Hepatocyte (in vitro differentiated cells): ENCODE results near the gene GRID1. TPM values are rescaled to one million over a fixed set of nuclear protein-coding genes. Genes with fewer than 3 reads are reported as not detected.

ENCODE experiments used
- DNase-seq: peaks from one replicate; pipeline ENCODE4 v3.0.0-alpha.2; 2016; ENCODE audit warnings: low spot score
- H2AFZ ChIP-seq: fragments of 200-600 bp; sonication (generic); 2 replicates; pipeline ENCODE4 v1.6.0; 2016; ENCODE audit warnings: antibody characterized with exemption, mild to moderate bottlenecking
- H3K27ac ChIP-seq: fragments of 200-600 bp; sonication (generic); 2 replicates; pipeline ENCODE4 v1.5.1; 2016; ENCODE audit warnings: mild to moderate bottlenecking
- H3K27me3 ChIP-seq: fragments of 200-600 bp; sonication (generic); 2 replicates; pipeline ENCODE4 v1.6.1; 2016
- H3K36me3 ChIP-seq: fragments of 200-600 bp; sonication (generic); replicated peaks from 2 replicates; pipeline ENCODE4 v1.5.1; 2016; ENCODE audit warnings: low read depth; ENCODE audit not compliant: insufficient read depth
- H3K4me1 ChIP-seq: fragments of 200-600 bp; sonication (generic); 2 replicates; pipeline ENCODE4 v1.5.1; 2016; ENCODE audit warnings: mild to moderate bottlenecking, moderate library complexity; ENCODE audit not compliant: insufficient read depth
- H3K4me2 ChIP-seq: fragments of 200-600 bp; sonication (generic); 2 replicates; pipeline ENCODE4 v1.6.0; 2016
- H3K4me3 ChIP-seq: fragments of 200-600 bp; sonication (generic); 2 replicates; pipeline ENCODE4 v1.5.1; 2016; ENCODE audit warnings: mild to moderate bottlenecking
- H3K79me2 ChIP-seq: fragments of 200-600 bp; sonication (generic); 2 replicates; pipeline ENCODE4 v1.6.0; 2017; ENCODE audit warnings: mild to moderate bottlenecking
- H3K9me2 ChIP-seq: fragments of 200-600 bp; sonication (generic); replicated peaks from 2 replicates; pipeline ENCODE4 v1.6.0; 2017; ENCODE audit warnings: mild to moderate bottlenecking; ENCODE audit not compliant: insufficient read depth
- H3K9me3 ChIP-seq: fragments of 200-600 bp; sonication (generic); 2 replicates; pipeline ENCODE4 v1.5.1; 2016; ENCODE audit warnings: low read depth, mild to moderate bottlenecking
- H4K20me1 ChIP-seq: fragments of 200-600 bp; sonication (generic); 2 replicates; pipeline ENCODE4 v1.6.0; 2016; ENCODE audit warnings: mild to moderate bottlenecking; ENCODE audit not compliant: insufficient read depth, poor library complexity, severe bottlenecking
- EZH2 ChIP-seq: fragments of 200-600 bp; sonication (generic); IDR thresholded peaks from 2 replicates; pipeline ENCODE4 v1.6.1; 2016; ENCODE audit warnings: antibody characterized with exemption, mild to moderate bottlenecking, borderline replicate concordance
- EZH2phosphoT487 ChIP-seq: fragments of 200-600 bp; sonication (generic); IDR thresholded peaks from one replicate; pipeline ENCODE4 v1.6.1; 2018; ENCODE audit warnings: antibody characterized with exemption, mild to moderate bottlenecking, low read depth, moderate library complexity; ENCODE audit not compliant: unreplicated experiment, severe bottlenecking
- WGBS: methylation state at CpG from one replicate; pipeline ENCODE4 v1.1.6; 2016; ENCODE audit warnings: low lambda C conversion rate; ENCODE audit errors: missing lambda C conversion rate; 5-methylcytosine and 5-hydroxymethylcytosine counted together
- polyA plus RNA-seq: library from polyadenylated mRNA; unstranded; fragments of >200 nt; fragmentation: Nextera tagmentation; extraction: Ambion mirVana; gene quantifications from 2 replicates; pipeline ENCODE4 v1.2.1, GENCODE V29; 2016
- total RNA-seq: library from RNA; depleted of rRNA; stranded (reverse); fragments of >200 nt; gene quantifications from 2 replicates; pipeline ENCODE4 v1.2.3, GENCODE V29; 2014
- TF ChIP-seq, protein P1 (sequence below): fragments of 200-600 bp; sonication (generic); IDR thresholded peaks from 2 replicates; pipeline ENCODE4 v1.5.1; 2016; ENCODE audit warnings: antibody characterized with exemption, mild to moderate bottlenecking; ENCODE audit not compliant: poor library complexity

GRID1 gene
- total and polyA plus RNA-seq, 2 experiments from 2014 or later: 0.07 to 0.37 TPM

DNA sequence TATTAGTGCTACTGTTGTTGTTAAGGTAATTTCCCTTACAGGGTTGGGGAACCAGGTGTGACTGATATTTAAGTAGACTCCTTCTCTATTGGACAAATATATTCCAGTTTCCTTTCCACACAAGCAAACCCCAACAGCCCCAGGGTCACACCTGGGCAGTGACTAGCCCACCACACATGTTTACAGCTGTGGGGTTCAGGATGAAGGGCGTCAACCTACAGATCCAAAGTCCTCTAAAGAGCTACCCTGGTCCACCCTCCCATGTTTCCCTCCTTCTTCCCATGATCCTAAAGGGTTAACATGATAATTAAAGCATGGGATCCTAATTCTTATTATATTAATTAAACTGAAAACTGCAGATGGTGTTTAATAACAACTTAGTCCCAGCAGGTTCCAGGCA lies 701.5 kb downstream of the GRID1 start:
- Histone ChIP-seq H3K36me3 (no peaks in the 10 kb centered on the region), H3K9me3 (no peaks in the 10 kb centered on the region), H3K4me3 (no peak overlapping the region), H2AFZ (no peak overlapping the region), H3K4me2 (no peak overlapping the region), H3K79me2 (no peaks in the 10 kb centered on the region), H3K27me3 (no peaks in the 10 kb centered on the region), H3K27ac (no peak overlapping the region), H4K20me1 (no peaks in the 10 kb centered on the region), H3K9me2 (no peaks in the 10 kb centered on the region), H3K4me1 (no peaks in the 10 kb centered on the region)
- 92% methylated on average over 1 of the region's 1 CpG for WGBS
- no peak for DNase-seq
- TF ChIP-seq EZH2 (no peak), EZH2phosphoT487 (no peak)
- TF ChIP-seq, protein P1, sequence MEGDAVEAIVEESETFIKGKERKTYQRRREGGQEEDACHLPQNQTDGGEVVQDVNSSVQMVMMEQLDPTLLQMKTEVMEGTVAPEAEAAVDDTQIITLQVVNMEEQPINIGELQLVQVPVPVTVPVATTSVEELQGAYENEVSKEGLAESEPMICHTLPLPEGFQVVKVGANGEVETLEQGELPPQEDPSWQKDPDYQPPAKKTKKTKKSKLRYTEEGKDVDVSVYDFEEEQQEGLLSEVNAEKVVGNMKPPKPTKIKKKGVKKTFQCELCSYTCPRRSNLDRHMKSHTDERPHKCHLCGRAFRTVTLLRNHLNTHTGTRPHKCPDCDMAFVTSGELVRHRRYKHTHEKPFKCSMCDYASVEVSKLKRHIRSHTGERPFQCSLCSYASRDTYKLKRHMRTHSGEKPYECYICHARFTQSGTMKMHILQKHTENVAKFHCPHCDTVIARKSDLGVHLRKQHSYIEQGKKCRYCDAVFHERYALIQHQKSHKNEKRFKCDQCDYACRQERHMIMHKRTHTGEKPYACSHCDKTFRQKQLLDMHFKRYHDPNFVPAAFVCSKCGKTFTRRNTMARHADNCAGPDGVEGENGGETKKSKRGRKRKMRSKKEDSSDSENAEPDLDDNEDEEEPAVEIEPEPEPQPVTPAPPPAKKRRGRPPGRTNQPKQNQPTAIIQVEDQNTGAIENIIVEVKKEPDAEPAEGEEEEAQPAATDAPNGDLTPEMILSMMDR: no peak

DNA sequence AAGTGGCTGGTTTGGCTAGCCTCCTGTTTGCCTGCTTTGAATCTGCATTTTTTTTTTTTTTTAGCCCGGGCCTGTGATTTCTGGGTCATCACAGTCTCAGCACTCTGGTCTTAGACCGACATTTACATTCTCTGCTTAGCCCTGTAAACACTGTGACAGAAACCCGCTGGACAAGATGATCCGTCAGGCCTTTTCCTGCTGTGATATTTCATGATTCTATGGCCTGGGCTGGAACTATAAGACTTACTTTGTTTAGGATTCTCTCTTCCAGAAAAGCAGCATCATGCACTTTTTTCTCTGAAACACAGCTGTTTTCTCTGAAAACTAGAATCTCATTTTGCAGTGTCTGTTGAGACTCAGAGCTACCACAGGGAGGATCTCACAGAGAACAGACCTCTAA lies 705.5 kb downstream of the GRID1 start:
- Histone ChIP-seq H3K9me3 (no peaks in the 10 kb centered on the region), H3K27ac (no peak overlapping the region), H2AFZ (no peak overlapping the region), H3K4me3 (no peak overlapping the region), H3K36me3 (no peaks in the 10 kb centered on the region), H3K27me3 (no peaks in the 10 kb centered on the region), H3K4me1 (no peaks in the 10 kb centered on the region), H3K9me2 (no peaks in the 10 kb centered on the region), H3K4me2 (no peak overlapping the region), H4K20me1 (no peaks in the 10 kb centered on the region), H3K79me2 (no peaks in the 10 kb centered on the region)
- WGBS: 64% methylated on average over 4 of the region's 4 CpGs
- DNase-seq: no peak
- no peak for TF ChIP-seq EZH2phosphoT487
- TF ChIP-seq, protein P1: no peak
- no peak for TF ChIP-seq EZH2

DNA sequence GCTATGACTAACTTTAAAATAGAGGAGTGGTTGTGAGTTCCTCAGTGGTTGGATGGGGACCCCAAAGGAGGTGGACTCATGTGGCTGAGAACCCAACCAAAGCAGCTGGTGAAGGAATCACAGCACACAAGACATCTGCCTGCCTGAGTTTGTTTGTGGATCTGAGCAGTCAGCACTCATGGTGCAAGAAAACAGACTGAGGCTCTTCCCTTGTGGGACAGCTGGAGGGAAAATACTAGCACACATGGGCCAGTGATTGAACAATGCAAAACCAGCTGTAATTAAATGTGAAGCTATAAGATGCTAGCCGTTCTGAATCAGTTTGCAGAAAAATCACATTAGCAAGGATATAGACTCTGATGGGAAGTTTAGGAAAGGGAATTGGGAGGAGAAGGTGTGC lies 707.3 kb downstream of the GRID1 start:
- H2AFZ ChIP-seq: no peak overlapping the region
- H3K27ac ChIP-seq: no peak overlapping the region
- no peaks in the 10 kb centered on the region for H3K36me3 ChIP-seq
- H4K20me1 ChIP-seq: no peaks in the 10 kb centered on the region
- H3K79me2 ChIP-seq: no peaks in the 10 kb centered on the region
- H3K4me2 ChIP-seq: no peak overlapping the region
- TF ChIP-seq EZH2phosphoT487: no peak
- TF ChIP-seq EZH2: no peak
- TF ChIP-seq, protein P1: no peak
- no peaks in the 10 kb centered on the region for H3K4me1 ChIP-seq
- WGBS: 88% methylated on average over 1 of the region's 1 CpG
- H3K9me2 ChIP-seq: no peaks in the 10 kb centered on the region
- DNase-seq: no peak
- H3K4me3 ChIP-seq: no peak overlapping the region
- H3K9me3 ChIP-seq: no peaks in the 10 kb centered on the region
- H3K27me3 ChIP-seq: no peaks in the 10 kb centered on the region

DNA sequence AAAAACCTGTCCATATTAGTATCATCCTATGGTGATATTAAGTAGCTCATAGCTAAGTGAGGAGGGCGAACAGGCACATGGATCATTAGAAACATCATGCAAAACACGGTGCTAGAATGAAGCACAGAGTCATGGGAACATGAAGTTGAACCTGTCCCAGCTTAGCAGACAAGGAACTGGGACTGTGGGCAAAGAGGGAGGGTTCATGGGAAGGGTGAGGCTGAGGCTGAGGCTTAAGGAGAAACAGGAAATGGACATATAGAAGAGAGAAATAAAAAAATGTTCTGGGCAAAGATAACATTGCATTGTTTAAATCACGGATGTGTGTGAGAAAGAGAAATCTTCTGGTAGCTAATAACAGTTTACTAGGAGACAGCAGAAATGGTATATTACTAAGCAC lies 708.1 kb downstream of the GRID1 start:
- Histone ChIP-seq H3K4me3 (no peak overlapping the region), H3K27ac (no peak overlapping the region), H3K4me1 (no peaks in the 10 kb centered on the region), H3K9me2 (no peaks in the 10 kb centered on the region), H3K9me3 (no peaks in the 10 kb centered on the region), H3K36me3 (no peaks in the 10 kb centered on the region), H3K4me2 (no peak overlapping the region), H3K27me3 (no peaks in the 10 kb centered on the region), H2AFZ (no peak overlapping the region), H4K20me1 (no peaks in the 10 kb centered on the region), H3K79me2 (no peaks in the 10 kb centered on the region)
- no peak for DNase-seq
- WGBS: 70% methylated on average over 3 of the region's 3 CpGs
- TF ChIP-seq, protein P1: no peak
- TF ChIP-seq EZH2phosphoT487: no peak
- TF ChIP-seq EZH2: no peak
